Hepatocyte (in vitro differentiated cells): ENCODE results near the gene BCL11A.

ENCODE experiments used
- CTCF ChIP-seq: fragments of 200-600 bp; sonication (generic); IDR thresholded peaks from 2 replicates; pipeline ENCODE4 v1.5.1; 2016; ENCODE audit warnings: antibody characterized with exemption, mild to moderate bottlenecking; ENCODE audit not compliant: poor library complexity
- EZH2phosphoT487 ChIP-seq: fragments of 200-600 bp; sonication (generic); IDR thresholded peaks from one replicate; pipeline ENCODE4 v1.6.1; 2018; ENCODE audit warnings: antibody characterized with exemption, mild to moderate bottlenecking, low read depth, moderate library complexity; ENCODE audit not compliant: unreplicated experiment, severe bottlenecking

GRCh38 chr2:60481257-60481656 lies 72.2 kb downstream of the BCL11A start:
- TF ChIP-seq CTCF (no peak), EZH2phosphoT487 (no peak)
